Stimulated activated CD8-positive, alpha-beta memory T cell treated with anti-CD3 and anti-CD28 coated beads, Interleukin-7, amount 100 ng/mL, for 1 hour (primary cell): ENCODE data around the gene FHIT.
"Not testable (repeated sequence)": the region's sequence is repeated elsewhere in the genome, so short reads cannot be mapped to it uniquely, and the experiment has no call there.

Experiments
- DNase-seq, 2 donors: peaks; one replicate each; pipeline ENCODE4 v3.0.0-alpha.2; 2020; ENCODE audit warnings: low read depth in 2 of 2

The FHIT gene

DNA sequence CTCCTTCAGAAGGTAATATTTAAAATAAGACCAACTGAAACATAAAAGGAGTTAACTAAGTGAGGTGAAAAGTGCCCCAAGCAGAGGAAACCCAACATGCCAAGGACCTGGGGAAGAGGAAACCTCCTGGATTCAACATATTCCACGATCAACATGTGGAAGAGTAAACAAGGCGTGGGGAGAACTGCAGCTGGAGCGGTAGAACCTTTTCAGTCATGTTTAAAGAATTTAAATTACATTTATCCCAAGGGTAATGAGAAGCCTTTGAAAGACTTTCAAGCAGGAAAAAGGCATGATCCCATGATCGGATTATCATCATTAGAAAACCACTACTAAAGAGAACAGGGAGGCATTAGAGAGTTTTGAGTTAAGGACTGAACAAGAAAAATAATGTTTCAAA lies 330.7 kb downstream of the FHIT start:
- no peak for DNase-seq

DNA sequence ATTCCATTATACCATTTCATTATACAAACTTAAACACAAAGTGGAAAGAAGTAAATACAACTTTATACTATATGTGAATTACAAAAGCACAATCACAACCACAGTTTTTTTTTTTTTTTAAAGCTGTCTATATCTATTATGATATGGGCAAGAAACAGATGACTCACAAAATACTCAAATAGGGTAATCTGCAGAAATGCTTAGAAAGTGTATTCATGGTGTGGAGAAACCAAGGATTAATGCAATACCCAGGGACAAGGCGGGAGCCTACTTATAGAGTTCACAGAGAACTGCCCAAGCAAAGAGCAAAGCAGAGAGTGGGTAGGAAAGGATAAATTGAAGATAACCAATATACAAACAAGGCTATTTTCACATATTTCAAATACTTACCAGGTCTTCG lies 332.0 kb downstream of the FHIT start:
- no peak for DNase-seq

DNA sequence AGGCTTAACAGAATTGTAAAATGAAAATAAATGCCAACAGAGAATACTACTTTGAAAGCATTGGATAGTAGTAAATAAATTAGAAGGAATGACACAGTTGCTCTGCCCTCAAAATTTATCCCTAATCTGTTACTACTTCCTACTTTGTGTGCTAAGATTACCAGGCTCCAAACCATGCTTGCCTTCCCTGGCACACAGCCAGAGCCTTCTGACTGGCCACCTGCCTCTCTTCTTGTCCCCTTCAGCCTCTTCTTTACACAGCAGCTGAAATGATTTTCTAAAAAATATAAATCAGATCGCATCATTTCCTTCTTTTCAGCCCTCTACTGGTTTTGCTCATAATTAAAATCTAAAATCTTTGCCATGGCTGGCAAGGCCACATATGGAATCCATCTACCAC lies 334.1 kb downstream of the FHIT start:
- no peak for DNase-seq

DNA sequence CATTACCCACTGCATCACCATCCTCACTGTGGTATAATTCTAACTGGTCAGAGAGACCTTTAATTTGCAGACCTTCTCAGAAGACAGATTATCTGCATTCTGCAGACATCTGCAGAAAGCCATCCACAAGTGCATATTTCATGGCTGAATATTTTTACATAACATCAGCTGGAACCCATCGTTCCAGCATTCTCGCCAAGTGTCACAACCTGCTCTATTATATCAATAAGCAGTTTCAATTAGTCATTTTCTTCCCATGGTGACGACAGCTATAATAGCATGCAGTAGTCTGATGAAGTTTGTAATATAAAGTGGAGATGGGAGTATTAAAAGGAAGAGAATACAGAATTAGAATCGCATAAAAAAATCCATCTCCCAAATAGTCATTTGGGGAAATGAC lies 334.7 kb downstream of the FHIT start:
- DNase-seq = no peak

DNA sequence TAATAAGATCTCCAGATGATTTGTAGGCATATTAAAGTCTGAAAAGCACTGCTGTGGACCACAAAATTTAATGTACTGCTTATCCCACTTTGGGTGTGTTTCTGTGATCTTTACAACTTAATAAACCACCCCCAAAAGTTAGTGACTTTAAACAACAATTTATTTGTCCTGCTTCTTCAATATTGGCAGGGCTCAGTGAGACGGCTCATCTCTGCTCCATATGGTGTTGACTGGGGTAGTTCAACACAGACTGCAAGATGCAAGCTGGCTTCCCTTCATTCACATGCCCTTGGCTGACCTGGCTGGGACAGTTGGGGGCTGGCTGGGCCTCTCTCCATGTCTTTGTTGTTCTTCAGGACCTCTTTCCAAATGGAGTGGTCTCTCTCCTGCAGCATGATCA lies 337.8 kb downstream of the FHIT start:
- DNase-seq = no peak

DNA sequence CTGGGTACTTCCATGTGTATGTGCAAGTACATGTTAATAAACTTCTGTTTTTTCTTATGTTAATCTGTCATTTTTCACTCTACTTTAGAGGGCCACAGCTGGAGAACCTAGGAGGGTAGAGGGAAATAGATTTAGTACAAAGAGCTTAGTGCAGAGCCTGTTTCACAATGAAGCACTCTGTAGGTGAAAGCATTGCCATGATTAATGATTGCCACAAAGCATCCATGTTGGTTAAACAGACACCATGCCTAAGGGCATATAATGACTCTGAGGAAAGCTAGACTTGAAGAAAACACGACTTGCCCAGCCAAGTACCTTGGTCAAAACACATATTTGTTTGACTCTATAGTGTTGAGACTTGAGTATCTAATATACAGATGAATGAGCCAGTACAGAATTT lies 338.4 kb downstream of the FHIT start:
- no peak for DNase-seq

DNA sequence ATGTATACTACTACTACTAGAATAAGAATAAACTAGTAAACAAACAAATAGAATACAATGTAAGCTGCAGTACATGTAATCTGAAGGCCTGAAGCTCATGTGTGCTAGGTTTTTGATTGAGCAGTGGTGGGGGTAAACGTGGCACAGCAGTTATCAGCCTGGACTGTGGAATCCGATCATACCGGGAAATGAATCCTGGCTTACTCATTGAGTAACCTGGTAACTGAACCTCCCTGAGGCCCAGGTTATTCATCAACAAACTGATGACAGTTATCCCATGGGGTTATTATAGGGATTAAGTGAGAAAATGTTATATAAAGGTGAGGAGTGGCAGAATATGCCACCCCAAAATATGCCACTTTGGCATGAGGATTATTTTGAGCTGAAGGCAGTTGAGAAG lies 339.1 kb downstream of the FHIT start:
- no peak for DNase-seq

DNA sequence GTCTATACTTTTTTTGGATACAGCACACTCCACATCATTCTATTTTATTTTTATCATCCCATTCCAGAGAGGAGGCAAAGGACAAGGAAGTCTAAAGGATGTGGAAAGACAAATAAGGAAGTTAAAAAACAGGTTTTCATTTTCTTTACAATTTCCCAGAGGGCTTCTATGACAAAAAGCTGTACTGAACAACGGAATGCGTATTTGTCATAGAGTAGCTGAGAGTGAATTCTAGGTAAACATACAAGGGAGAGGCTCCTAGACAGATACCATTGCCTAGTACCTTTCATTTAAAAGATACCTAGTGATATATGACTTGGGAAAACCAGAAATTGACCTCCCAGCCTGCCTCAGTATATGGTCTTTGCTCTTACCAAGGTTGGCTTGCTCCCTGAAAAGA lies 341.7 kb downstream of the FHIT start:
- no peak for DNase-seq

DNA sequence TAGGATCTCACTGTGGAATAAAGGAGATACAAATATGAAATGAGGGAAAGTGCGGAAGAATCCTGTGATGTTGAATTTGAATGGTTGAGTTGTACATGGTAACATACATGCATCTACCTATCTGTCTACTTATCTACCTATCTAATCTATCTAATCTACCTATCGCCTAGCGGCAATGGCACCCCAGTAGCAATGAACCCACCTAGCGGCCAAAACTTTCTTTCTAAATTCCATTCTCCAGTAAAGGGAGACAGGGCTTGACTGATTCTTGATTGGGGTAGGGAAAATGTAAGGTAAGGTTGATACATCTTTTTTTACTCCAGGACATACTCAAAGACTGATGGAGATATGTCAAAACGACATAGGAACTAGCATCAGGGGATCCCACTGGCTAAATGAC lies 345.0 kb downstream of the FHIT start:
- DNase-seq = no peak

DNA sequence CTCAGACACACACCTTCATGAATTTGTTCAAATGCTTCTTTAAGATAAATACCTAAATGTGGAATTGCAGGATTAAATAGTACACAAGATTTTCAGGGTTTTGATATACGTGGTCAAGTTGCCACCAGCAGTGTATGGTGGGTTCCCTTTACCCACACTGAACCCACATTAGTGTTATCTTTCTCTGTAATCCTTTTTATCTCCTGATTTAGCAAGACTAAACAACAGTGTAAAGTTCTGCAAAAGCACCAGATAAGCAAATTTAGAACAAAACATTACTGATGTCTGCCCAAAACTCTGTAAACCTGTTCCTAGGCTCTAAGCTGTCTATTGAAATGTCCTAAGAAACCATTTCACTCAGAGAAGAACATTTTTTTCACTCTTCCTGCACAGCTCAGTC lies 352.9 kb downstream of the FHIT start:
- no peak for DNase-seq

DNA sequence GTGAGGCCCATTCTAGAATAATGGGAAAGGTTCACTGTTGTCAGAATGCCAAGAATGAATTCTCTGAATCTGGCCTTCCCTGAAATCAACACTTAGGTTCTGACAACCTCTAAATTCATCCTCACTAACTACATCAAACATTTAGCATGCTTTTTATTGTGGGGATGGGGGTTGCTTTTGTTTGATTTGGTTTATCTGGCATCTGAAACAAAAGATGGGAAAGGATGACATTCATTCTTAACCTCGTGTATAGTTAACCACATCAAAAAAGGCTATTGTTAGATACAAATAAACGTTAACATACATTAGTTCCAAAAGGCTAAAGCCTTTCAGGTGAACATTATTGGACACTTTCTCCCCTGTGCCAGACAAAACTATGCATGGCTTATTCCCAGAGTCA lies 357.3 kb downstream of the FHIT start:
- DNase-seq = no peak

DNA sequence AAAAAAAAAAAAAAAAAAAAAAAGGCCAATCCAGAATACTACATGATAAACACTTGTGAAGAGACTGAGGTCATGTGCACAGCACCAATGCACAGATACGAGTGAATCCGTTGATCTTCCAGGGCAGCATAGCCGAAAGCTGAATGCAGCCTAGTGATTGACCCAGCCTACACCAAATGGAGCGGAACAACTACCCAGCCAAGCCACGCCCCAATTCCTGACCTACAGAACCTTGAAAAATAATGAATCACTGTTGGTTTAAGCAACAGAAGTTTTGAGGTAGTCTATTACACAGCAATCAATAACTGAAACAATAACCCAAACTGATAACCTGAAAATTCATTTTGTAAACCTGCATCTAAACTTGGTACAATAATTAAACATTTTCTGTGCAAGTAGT lies 361.0 kb downstream of the FHIT start:
- no peak for DNase-seq

DNA sequence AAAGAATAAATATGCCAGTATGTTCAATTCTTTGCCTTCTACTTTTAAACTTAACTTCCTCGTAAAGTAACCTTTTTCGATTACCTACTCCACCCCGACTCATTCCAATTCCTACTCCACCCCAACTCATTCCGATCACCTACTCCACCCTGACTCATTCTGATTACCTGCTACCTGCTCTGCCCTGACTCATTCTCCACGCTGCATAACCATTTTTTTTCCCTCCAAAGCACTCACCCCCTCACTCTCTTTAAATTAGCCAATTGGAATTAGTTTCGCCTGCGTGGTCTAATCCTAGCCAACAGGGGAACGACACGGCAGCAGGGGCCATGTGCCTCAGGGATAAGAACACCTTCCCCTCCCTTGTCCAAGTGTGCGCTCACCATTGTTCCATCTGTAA lies 362.3 kb downstream of the FHIT start:
- DNase-seq = not testable (repeated sequence)

DNA sequence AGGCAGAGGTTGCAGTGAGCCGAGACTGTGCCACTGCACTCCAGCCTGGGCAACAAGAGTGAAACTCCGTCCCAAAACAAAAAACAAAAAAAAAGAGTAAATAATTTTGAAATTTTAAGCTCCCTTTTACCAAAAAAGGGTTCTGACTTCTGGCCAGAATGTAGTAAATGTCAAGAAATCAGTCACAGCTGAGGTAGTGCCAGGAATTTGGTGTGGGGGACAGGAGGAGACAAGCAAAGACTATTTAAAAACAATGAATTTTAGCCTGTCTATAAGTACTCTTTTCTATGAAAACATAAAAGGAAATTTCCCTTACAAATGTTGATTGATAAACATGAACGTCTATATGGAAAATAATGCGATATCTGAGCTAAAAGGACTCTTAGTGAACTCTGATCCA lies 363.7 kb downstream of the FHIT start:
- DNase-seq = no peak

DNA sequence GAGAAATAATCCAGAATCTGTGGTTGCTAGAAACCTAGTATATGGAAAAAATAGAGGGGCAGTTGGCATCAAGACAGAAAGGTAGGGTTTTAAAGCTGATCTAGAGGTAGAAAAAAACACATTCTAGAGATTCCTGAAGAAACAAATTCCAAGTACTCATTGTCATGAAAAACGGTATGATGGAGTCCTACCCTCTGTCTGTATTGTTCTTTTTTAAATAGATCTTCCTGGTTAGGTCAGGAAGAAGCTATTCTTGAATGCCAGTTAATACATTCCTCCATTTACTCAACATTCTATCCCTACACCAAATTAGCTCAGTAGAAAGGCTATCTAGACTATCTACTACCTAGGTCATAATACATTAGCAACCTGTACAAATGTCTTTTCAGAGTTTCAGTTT lies 364.7 kb downstream of the FHIT start:
- DNase-seq = no peak

DNA sequence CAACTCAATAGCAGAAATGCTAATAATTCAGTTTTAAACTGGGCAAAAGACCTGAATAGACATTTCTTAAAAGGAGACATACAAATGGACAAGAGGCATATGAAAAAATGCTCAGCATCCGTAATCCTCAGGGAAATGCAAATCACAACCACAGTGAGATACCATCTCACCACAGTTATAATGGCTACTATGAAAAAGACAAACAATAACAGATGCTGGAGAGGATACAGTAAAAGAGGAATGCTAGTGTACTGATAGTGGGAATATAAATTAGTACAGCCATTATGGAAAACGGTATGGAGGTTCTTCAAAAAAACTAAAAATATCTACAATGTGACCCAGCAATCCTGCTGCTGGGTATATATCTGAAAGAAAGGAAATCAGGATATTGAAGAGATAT lies 367.2 kb downstream of the FHIT start:
- DNase-seq = no peak

DNA sequence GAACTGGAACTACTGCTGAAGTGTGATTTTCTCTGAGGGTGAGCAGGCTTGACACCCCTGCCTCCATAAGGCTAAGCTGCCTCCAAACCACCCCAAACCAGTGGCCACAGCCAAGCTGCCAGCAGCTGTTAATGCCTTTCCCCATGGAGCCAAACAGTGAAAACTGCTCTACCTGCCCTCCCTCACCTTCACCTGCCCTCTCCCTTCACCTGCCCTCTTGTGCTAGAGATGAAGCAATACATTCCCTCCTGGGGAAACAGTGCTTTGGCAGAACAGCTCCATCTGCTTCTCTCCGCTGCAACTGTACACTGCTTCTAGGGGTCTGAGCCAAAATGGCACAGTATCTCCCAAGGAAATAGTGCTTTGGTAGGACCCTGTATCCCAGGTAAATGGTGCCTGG lies 374.1 kb downstream of the FHIT start:
- DNase-seq = no peak

DNA sequence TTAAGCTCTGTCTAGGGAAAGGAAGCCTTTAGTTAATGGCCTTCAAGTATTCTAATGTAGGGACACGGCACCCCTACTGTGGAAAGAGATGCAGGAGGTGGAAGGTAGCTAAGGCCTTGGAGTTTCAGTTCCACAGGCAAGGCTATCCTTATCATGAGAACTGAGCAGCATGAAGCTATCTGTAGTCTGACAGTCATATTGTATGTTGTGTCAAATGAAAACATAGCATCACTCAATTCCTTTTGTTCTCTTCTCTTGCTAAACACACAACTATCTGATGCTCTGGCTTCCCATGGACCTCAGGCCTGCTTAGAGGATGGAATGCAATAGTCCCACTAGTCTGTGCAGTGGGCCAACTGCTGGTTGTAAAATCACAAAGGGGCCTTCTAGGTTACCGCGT lies 380.9 kb downstream of the FHIT start:
- DNase-seq = no peak

DNA sequence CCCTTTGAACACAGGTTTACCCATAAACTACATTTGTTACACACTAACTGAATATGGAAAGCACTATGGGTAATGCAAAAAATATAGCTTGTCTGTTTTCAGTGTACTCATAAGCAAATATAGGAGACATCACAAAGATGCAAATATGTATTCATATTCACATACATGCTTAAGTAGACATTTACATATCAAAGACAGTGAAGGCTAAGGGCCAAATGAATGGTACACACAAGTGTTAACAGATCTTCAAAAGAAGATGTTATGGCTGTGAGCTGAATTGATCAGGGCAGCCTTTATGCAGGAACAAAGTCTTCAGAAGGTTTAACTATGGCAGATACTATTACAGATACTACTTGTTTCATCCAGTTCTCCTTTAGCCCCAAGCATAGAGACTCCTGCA lies 384.1 kb downstream of the FHIT start:
- DNase-seq = no peak

DNA sequence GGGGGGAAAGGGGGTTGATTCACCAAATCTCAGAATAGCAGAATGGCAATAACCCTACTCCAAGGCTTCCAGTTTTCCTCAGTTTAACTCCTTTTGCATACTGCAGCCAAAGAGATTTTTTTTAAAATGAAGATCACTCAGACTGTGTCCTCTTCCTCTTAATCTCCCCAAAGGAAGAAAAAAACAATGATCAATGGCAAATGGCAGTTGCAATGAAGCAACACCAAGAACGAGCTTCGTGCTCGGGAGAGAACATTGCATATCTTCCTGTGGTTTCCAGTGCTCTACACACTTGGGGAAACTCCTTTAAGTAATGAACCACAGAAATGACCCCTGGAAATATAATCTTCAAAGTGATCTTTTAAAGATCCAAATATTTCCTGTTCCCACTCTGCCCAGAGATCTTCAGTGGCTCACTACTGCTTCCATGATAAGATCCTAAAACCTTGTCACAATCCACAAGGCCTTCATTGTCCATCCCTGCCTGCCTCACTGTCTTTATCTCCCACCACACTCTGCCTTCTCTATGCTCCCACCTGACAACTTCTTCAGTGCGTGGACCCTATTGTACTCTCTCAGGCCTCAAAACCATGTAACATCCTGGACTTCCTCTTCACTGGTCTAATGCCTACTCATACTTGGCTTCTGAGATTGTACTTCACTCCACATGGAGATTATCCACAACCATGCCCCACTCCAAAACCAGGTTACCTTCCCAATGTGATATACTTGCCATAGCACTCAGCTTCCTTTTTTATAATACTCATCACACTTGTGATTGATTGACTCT lies 394.8 kb downstream of the FHIT start:
- no peak for DNase-seq

DNA sequence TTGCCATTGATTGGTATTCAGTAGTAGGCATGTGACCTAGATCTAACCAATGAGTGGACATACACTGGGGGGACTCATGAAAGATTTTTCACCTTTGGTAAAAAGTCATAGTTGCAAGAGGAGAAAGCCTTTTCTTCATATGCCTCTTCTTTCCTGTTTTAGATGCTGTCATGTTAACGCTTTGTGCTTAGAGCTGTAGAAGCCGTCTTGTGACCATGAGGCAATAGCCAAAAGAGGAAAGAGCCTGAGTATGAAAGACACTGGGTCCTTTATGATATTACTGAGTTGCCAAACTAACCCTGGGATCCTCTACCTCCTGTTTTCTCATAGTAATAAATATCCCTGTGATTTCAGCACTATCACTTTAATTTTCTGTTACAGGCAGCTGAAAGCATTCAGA lies 396.0 kb downstream of the FHIT start:
- no peak for DNase-seq

DNA sequence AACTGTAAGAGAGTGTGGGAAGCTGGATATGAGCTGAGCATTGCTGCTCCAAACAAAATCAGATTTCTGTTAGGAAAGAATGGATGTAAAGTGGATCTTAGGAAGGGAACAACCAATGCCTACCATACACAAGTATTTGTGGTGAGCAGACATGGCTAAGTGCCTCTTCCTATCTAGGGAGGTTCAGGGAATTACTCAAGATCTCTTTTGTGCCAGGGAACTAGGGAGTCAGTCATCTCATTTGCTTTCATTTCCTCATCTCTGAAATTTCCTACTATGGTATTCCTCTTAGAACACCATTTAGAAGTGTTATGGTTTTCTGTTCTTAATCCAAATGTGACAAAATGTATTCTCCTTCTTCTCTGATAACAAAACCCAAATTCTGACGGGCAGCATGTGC lies 396.5 kb downstream of the FHIT start:
- no peak for DNase-seq

DNA sequence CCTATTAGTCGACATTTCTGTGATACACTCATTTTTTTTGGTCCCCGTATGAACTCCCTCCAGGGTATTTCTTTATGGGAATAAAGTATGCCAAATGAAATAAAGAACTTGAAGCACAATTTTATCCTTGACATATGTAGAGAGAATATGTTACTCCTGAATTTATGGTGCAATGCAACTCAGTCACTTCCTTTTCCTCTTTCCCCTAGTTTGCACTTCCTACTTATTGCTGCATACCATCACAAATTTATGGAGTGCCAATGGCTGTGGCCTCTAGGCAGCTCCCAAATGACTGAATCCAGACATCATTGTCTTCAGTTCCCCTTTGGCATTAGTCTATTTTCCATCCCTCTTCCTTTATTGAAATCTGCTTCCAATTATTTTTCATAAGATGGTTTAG lies 403.5 kb downstream of the FHIT start:
- DNase-seq = no peak

DNA sequence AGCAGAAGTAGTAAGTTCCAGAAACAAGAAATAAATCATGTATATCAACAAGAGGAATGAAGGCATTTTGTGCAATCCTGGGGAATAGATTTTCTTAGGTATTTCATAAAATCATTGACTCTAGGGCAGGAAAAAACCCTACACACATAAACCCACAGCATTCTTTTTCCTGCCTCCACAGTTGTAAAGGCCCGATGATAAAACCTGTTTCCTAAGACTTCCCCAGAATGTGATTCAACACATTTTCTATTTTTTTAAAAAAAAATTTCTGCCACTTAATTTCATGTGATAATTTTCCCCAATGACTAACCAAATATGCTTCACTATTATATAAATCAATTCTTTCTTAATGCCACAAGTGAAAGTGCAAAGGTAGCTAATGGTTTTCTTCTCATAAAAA lies 407.0 kb downstream of the FHIT start:
- no peak for DNase-seq
